GM18873 (cell line): Measurements from ENCODE around the gene PSTK.

Experiments used
- ATAC-seq: cut with Tn5 transposase; IDR thresholded peaks from one replicate; pipeline ENCODE4 v1.9.1; 2021; ENCODE audit warnings: mild to moderate bottlenecking, moderate library complexity, moderate number of reproducible peaks; ENCODE audit not compliant: unreplicated experiment, low FRiP score

Gene PSTK

DNA sequence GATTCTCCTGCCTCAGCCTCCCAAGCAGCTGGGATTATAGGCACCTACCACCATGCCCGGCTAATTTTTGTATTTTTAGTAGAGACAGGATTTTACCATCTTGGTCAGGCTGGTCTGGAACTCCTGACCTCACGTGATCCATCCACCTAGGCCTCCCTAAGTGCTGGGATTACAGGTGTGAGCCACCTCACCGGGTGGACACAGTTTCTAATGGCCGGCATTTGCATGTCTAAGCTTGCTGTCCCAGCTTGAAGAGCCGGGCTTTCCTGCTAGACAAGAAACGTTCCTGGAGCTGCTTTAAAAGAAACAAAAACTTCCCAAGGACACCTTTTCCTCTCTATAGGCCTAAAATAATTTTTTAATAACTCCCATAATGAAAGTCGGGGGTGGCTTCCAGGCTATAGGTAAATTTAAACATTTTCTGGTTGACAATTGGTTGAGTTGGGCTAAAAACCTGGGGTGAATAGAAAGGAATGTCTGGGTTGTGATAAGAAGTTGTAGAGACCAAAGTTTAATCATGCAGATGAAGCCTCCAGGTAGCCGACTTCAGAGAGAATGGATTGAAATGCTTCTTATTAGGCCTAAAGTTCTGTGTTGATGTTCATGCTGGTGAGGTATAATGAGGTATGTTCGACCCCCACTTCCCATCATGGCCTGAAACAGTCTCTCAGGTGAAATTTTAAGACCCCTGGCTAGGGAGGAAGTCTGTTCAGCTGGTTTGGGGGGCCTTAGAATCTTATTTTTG lies 37.4 kb downstream of the PSTK start:
- no peak for ATAC-seq

DNA sequence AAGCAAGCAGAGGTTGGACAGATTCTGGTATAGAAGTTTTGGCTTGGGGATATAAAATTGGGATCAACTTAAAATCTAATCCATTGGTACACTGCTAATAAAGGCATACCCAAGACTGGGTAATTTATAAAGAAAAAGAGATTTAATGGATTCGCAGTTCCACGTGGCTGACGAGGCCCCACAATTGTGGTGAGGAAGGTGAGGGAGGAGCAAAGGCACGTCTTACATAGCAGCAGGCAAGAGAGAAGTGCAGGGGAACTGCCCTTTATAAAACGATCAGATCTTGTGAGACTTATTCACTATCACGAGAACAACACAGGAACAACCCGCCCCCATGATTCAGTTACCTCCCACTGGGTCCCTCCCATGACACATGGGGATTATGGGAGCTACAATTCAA lies 38.3 kb downstream of the PSTK start:
- no peak for ATAC-seq

DNA sequence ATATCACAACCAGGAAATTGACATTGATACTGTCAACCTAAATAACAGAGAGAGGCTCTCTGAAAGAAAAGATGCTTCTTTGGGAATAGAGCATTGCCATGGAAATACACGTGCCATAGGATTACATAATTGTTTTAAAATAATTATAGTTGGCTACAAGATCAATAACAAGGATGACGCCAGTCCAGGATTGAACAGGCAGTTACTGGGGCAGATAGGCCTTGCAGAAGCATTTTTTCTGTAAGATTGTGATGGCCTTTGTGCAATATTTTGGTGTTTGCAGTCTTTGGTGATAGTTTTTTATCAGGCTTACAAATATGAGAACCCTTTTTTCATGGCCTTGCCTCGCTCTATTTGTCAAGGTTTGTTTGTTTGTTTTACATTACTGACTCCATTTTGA lies 39.1 kb downstream of the PSTK start:
- no peak for ATAC-seq

DNA sequence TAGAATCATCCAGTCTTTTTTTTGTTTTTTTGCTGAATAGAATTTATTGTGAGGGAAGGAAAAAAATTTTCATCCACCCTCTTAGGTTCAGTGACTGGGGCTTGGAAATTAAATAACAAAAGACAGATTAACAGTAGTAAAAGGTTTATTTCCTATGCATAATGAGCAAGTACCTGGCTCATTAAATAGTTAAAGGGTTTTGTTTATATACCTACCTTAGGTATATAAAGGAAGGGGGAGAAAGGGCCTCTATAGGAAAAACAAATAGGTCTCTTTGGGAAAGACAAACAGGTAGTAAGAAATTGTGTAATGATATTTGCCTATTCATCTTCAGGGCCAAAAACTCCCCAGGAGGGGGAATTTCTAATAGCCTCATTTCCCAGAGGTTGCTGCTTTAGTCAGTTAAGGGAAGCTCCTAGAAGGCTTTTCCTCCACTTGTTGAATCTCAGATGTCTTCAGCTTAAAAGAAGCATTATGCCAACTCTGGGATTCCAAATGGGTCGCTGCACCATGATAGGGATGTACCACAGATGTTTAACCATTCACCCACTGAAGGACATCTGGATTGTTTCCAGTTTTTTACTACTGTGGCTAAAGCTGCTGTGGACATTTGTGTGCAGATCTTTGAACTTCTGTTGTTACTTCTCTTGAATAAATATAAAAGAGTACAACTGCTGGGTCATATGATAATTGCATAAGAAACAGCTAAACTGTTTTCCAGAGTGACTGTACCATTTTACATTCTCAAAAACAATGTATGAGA lies 39.9 kb downstream of the PSTK start:
- ATAC-seq, result no peak

DNA sequence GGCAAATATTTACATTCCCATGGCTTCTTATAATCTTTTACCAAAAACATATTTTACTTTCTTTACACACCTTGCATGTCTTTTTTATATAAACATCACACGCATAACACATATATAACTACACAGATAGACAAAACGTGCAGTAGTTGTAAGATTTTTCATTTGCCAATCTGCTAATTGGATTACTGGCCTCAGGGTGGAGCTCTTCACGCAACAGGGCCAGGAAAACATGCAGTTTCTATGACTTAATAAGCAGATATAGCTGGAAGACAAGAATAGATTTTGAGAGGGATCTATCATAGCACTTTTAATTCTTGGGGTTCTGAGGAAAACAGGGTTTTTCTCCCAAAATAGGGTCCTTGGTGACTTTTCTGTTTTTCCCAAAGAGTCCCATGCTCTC lies 41.3 kb downstream of the PSTK start:
- no peak for ATAC-seq

DNA sequence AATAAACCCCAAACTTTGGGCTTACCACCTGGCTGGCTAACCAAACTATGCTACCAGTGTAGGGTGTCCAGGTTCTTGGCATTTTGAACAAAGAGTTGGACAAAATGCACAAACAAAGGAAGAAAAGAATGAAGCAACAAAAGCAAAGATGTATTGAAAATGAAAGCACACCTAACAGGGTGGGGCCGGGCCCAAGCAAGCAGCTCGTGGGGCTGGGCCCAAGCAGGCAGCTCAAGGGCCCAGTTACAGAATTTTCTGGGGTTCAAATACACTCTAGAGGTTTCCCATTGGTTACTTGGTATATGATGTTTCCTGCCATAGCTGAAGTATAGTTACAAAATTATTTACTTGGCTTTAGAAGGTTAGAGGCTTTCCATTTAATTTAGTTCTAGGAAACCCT lies 44.3 kb downstream of the PSTK start:
- no peak for ATAC-seq

DNA sequence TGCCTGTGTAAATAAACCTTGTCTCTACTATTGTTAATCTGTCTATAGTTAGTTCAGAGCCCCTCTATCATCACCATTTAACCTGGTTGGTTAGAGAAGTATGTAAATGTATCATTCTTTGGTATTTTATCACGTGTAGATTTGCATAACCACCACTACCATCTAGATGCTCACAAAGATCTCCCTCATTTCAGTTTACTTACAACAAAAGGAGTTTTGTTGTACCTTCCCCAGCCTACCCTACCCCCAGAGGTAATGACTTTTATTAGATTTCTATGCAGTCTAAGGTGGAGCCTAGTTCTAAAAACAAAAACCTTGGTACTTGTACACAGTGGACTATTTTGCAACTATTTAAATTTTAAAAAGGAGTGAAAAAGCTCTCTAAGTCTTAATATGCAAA lies 46.1 kb downstream of the PSTK start:
- ATAC-seq, result no peak

DNA sequence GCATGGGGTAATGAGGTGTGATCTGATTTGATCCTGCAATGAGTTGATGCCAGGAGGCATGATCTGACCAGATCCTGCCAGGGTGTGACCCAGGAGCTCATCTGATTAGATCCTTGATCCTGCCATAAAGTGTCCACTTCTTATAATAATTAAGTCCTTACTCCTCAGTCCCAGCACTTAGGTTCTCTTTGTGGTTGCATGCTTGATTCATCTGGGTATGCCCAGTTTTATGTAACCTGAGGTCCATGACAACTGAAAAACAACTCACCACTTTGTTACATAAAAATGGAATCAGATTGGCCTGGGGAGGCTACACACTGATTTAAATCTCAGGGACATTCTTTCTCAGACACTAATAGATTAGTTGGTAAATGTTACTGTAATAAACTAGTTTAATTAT lies 47.7 kb downstream of the PSTK start:
- no peak for ATAC-seq

DNA sequence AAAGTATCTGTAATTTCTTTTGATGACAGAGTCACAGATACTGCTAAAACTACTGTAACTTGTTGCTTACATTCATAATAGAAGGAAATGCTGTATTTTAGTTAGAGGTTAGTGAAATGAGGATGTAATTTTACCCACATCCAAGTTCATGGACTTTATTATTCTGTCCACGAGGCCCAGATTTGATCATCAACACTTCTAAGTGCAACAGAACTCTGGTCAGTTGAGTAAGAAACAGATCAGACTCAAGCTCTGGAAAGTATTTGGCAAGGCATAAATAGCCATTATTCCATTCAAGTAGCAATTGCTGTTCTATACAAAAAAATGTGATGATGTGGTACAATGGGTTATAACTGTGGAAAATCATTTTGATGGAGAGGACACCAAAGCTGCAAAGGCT lies 50.9 kb downstream of the PSTK start:
- no peak for ATAC-seq

DNA sequence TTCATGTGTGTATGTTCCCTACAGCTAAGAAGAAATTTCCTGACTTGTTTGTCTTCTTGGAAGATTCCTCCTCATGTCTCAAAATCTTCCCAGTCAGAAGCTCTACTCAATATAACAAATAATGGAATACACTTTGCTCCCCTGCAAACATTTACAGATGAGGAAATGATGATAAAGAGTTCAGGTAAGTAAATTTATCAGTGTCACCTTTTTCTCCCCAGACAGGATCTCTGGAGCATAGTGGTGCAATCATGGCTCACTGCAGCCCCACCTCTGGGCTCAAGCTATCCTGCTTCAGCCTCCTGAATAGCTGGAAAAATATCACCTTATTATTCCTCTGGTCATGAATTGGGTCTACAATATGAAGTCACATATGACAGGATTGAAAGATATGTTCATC lies 54.1 kb downstream of the PSTK start:
- no peak for ATAC-seq

DNA sequence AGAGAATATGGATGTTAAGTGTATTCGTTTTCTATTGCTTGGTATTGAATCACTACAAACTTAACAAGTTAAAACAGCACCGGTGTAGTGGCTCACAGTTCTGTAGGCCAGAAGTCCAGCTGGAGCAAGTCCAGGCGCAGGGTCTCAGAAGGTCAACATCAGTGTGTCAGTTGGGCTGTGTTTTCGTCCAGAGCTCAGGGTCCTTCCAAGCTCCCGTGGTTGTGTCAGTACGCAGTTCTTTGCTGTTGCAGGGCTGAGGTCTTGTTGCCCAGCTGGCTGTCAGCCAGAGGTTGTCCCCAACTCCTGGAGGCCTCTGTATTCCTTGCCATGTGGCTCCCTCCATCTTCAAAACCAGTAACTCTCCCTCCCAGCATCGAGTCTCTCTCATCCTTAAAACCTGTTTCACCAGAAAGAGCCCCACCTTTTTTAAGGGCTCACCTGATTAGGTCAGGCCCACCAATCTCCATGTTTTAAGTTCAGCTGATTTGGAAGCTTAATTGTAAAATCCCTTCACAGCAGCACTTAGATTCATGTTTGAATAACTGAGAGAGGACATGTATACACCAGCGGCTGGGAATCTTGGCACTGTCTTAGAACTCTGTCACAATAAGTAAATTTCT lies 55.4 kb downstream of the PSTK start:
- ATAC-seq, result no peak

DNA sequence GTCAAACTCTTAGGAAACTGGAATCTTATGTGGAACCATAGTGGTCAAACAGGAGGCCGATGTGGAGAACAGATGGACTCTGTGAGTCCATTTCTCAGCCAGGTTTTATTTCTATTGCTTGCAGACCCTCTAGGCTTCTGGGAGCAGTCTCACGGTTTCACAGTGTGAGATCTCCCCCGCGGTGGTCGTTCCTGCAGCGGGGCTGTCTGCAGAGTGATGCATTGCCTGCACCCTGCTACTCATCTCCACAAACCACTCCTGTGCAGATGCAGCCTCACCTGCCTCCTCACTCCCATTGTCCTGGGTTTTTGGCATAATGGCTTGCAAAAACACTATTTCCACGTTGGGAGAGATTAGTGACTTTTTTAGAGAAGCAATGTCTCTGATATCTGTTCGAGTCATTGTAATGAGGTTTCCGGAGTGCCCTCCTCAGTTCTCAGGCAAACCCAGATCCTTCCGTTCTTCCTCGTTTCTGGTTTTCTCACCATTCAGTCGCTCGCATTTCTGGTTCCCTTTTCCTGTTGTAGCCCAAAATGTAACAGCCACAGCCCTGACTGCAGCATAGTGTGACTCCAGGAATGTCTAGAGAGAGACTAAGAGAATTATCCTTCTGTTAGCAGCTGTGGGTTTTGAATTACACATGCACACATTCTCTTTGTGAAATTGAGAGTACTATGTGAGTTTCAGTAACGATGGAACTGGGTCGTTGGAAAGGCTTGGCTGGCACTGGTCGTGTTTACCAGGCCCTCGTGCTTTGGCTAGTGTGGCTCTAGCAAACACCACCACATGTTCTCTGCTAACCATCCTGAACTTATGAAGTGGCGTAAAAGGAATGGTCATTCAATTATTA lies 58.8 kb downstream of the PSTK start:
- no peak for ATAC-seq

DNA sequence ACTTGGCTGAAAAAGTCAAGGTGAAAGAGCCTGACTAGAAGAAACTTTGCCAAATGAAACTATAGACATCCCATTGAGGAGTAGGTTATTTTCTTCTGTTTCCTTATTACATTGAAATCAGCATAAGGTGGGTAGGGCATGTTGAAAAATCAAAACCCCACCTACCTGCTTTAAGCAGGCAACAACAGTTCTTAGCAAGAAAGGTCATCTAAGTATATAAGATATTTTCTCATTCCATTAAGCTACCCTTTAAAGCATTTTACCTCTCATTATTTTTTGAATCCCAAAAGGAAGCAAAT lies 59.4 kb downstream of the PSTK start:
- ATAC-seq, result no peak
